ENCODE data around the gene AGAP1.

The AGAP1 gene

DNA sequence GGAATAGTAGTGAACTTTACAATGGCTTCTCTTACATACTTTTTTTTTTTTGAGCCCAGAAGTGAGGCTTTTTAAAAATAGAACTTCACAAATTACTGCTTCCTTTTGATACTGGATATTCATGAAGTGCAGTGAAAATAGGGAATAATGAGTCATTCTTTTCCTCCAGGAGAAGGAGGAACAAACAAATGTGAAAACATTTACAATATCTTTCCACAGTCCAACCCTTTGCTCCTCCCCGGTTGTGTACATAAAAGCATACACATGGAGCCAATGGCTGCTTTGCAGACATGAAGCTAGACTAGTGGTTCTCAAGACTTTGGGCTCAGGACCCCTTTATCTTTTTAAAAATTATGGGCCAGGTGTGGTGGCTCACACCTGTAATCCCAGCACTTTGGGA is 407.4 kb downstream of the AGAP1 start:
- DNase-seq: no peak

DNA sequence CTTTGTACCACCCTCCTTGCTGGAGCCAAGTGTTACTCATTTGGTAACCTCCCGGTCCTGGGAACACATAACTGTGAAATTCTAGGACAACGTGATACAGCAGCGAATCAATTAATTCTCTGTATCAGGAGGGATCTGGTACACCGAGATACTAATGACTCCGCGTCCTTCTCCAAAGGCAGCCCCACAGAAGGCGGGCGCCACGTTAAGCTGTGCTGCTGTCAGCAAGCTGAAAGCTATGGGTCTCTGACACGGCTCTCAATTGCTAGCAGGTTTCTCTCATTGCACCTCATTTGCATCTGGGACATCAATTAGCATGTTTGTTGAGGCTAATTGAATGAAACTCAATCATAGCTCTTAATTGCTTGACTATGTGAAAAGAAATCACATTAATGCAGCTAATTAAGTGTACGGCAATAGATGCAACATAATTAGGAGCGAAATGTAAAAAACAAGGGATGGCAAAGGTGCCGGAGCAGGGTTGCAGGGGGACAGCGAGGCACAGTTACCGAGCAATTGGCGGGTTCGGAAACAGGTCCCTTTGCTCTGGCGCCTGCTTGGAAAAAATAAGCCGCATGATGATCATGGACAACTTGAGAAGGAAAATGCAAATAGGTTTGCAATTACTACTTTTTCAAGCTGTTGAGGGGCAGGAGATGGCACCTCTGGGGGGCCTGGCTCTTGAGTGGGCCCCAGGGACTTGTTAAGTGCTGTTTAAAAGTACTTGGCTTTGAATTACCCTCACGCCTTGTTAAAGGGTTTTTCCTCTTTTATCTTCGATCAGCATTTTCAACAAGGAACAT is 410.1 kb downstream of the AGAP1 start:
- DNase-seq: no peak

GRCh38 chr2:235904585-235904931 is 410.7 kb downstream of the AGAP1 start:
- no peak for DNase-seq

GRCh38 chr2:235908826-235909225 is 415.0 kb downstream of the AGAP1 start:
- DNase-seq: no peak

DNA sequence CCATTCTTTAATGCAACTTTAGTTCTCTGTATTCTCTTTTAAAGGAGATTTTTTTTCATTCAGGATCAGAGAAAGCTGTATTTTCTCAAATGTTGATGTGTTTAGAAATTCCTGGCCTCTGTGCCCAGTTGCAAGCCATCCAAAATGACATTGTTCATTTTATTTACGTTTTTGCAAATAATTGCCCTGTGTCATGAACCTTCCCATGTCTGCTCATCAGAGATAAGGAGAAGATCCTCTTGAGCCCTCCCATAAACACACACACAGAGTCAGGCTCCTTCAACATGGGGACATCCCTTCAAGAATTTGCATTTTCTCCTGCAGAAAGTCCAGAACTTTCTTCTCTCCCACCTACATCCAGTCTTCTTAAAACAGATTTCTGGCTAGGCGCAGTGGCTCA is 415.5 kb downstream of the AGAP1 start:
- no peak for DNase-seq

GRCh38 chr2:235910067-235910466 is 416.2 kb downstream of the AGAP1 start:
- DNase-seq: no peak

- DNase-seq: no peak
These were observed 417.3 kb downstream of the AGAP1 start for GRCh38 chr2:235911125-235911524.

DNA sequence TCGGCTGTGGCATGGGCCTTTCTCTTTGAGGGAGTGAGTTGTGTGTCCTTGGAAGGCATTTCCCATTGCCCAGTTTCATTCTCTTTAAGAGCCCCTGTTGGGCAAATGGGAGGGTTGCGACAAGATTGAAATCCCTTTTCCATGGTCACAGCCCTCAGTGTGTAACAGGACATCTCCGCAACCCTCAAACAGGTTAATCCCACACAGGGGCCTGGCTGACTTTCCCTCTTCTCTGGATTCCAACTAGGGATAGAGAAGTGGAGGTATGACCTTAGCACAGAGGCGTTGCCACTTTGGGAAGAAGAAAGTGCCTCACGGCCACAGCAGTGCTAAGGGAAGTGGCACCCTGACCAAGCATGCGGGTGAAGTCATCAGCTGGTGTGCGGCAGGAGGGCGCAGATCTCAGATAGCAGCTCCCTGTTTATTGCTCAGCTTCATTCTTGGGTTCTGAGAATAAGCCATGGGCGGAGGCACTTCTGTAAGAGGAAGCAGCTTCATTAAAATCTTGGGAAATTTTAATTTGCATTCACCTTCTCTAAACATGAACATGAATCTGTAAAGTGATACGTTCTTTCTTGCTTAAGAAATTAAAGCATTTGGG is 417.9 kb downstream of the AGAP1 start:
- DNase-seq: no peak

DNA sequence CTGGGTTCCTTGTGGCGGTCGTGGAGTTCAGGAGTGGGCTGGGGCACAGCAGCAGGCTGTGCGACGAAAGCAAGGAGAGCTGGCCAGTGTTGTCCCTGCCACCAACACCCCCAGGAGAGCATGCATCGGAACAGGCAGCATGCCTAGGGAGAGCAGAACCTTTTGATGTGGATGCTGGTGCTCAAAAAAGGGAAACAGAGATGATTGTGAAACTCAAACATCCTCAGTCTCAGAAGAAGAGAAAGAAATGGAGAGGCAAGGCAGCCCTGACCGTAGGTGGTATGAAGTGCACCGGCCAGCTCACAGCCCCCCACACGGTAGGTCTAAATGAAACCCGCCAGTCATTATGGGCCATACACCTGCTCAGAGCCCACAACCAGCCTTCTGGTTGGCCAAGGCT is 420.9 kb downstream of the AGAP1 start:
- no peak for DNase-seq

DNA sequence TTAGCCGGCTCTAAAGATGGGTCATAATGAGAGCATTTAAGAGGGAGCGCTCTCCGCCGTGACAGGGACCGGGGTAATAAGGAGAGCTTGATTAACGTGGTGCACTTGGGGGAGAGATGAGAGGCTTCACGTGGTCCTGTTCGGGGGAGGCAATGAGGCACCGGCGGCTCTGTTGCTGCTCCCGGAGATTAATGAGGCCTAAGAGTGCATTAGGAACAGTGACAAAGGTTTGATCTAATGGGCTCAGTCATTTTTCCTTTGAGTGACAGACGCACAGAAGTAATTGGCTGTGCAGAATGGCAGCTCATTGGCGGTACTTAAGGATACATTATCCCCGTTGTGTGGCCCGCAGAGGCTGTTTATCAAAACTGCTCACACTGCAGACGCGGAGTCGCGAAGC is 423.7 kb downstream of the AGAP1 start:
- no peak for DNase-seq

DNA sequence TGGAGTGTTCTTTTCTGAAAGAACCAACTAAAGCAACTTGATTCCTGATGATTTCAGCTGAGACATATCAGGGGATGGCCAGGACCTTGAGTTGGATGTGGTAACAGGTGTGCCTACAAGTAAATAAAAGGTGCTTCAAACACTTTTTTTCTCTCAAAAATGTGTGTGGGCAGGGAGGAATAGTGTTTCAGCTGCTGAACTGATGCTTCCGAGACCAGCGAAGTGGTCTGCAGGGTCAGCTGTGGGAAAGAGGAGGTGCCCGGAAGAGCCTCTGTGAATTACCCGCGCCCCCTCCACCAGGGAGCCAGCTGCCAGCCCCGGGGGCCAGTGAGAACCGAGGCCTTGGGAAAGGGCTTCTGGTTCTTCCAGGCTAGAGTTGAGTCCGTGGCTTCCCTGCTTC is 425.0 kb downstream of the AGAP1 start:
- DNase-seq: no peak

DNA sequence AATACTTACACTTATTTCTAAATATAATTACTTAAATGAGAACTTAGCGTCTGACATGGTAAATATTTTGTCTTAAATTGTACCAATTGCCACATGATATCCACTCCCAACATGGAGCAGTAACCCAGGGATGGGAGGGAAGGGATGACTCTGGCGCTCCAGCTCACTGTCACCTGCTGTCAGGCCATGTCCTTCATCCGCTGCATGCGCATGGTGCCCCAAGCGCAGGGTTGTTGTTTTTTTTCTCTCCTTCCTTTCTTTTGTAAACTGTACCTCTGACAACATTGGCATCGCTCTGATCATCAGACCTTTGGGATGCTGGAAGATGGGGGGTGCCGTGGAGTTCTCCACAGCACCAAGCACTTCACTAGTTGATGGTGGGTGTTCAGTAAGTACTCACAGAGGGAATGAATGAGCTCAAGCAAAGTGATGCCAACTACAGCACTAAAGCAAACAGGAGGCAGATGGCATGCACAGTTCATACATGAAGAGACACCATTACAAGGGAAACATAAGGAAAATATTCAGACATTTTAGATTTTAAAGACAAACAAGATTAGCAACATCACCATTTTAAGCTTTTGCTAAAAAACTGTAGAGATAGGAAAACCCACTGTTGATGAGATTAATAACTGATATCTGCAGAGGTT is 426.5 kb downstream of the AGAP1 start:
- DNase-seq: no peak

DNA sequence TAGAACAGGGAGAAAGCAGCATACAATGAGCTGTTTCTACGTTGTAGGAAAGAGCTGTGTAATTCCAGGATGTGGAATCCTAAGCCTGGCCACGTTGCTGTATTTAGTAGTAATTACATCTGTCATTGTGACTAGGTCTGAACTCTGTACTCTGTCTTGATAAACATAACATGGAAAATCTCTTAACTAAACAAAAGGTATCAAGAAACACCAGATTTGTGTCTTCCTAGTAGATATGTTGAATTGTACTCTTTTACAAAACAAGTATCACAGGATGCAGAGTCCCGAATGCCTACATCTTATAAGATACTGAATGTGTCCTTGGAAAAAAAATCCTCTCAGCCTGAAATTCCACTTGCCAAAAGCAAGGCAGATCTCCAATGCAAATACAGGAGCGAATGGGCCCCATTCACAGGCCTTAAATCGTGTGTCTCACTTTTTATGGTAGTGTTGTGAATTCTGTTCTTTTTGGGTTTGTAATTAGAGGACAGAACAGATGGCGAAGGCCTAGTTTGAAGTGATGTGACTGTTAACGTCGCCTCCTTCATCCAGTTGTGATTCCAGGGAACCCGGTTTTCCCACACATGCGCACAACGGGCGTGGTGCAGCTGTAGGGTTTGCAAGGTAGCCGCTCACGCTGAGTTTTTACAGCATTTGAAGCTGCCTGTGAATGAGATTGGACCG is 427.8 kb downstream of the AGAP1 start:
- DNase-seq: no peak

DNA sequence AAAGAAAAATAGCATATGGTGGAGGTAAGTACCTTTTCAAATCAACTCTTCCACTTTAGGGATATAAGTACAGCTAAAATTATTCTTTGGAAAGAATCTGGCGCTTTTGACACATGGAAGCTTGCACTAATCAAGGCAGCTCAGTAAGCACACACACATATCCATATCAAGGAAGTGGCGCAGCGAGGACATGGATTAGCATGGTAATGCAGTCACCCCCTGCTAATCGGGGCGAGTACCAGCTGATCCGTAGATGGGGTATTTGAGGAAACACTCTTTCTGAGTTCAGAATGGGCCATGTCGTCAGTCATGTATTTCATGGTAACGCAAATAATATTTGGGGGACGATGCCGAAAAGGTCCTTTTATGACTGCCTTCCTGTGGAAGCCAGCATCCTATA is 429.0 kb downstream of the AGAP1 start:
- no peak for DNase-seq

- DNase-seq: no peak
These were observed 430.2 kb downstream of the AGAP1 start for GRCh38 chr2:235923859-235924674.

DNA sequence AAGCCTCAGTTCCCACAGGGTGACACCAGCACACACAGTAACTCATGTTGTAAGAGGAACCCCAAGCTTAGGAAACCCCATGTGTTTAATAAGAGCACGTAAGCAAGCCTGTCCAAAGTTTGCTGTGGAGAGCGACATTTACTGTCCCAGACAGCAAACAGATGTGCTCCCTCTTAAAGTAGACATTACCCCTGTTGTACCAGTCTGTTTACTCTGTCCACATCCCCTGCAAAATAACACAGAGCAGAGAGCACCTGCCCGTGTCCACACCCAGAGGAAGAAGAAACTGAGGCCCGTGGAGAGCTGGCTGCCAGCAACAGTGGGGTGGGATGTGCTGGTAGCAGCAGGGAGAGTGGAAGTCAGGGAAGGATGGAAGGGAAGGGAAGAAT is 430.8 kb downstream of the AGAP1 start:
- DNase-seq: no peak

GRCh38 chr2:235925250-235925919 is 431.5 kb downstream of the AGAP1 start:
- no peak for DNase-seq

- no peak for DNase-seq
These were observed 432.4 kb downstream of the AGAP1 start for GRCh38 chr2:235926229-235926628.

DNA sequence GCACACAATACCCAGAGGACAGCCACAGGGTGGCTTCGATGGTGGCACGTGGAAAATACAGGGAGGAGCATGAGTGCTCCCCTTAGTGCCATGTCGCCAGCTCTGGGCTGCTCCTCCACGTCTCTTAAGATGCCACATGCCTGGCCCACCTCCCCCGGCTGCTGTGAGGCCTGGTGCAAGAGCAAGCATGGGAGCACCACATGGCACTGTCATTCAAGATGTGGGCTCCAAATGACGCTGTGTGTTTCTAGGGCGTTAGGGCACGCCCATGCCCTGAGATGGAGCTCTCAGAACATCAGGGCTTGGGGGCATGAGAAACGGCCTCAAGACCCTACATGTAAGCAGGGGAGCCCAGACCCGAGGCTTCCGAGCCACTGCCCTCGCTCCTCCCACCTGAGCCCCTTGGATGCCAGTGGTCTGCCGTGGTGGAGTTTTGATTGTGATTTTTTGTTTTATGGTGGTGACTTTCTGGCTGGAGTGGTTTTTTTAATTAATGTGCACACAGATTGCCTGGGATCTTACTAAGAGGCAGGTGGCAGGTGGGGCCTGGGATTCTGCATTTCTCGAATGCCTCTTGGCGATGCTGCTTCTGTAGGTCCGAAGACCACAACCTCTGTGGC is 435.0 kb downstream of the AGAP1 start:
- no peak for DNase-seq

- no peak for DNase-seq
These were observed 436.9 kb downstream of the AGAP1 start for GRCh38 chr2:235930701-235931100.

DNA sequence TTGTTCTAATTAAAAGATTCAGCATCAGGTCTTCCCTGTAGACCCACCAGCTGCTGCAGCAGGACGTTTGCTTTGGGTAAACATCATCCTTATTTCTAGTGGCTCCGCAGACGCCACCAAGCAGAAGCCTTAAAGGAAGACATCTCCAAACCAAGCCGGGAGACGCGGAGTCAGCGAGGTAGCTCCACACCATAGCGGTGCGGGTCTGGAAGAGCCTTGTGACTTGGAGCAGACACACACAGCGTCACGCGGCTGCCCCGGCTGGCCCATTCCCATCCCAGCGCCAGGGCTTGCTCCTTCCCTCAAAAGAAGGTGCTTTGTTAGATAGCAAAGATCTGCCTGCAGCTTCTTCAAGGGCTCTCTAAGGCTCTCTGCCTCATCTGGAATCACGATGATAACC is 437.8 kb downstream of the AGAP1 start:
- DNase-seq: no peak

Data from effector CD8-positive, alpha-beta T cell (primary cell).